ENCODE measurements around the gene ACER1.

DNA sequence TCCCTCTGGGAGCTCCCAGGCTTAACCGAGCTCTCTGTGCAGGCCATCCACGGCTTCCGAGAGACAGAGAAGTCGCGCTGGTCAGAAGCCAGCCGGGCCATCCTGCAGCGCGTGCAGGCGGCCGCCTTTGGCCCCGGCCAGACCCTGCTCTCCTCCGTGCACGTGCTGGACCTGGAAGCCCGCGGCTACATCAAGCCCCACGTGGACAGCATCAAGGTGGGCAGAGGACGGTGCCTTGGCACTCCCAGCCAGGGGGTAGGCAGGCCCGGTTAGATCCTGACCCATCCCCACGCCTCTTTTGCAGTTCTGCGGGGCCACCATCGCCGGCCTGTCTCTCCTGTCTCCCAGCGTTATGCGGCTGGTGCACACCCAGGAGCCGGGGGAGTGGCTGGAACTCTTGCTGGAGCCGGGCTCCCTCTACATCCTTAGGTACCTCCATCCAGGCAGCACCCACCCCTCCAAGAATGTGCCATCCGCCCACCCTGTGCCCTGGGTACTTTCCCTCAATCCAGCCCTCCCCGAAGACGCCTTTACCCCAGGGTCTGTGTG is 40.8 kb upstream of the ACER1 start:
- no peak for TF ChIP-seq POLR2A (IDR thresholded peaks at IDR 0.05)
- TF ChIP-seq, protein P1, sequence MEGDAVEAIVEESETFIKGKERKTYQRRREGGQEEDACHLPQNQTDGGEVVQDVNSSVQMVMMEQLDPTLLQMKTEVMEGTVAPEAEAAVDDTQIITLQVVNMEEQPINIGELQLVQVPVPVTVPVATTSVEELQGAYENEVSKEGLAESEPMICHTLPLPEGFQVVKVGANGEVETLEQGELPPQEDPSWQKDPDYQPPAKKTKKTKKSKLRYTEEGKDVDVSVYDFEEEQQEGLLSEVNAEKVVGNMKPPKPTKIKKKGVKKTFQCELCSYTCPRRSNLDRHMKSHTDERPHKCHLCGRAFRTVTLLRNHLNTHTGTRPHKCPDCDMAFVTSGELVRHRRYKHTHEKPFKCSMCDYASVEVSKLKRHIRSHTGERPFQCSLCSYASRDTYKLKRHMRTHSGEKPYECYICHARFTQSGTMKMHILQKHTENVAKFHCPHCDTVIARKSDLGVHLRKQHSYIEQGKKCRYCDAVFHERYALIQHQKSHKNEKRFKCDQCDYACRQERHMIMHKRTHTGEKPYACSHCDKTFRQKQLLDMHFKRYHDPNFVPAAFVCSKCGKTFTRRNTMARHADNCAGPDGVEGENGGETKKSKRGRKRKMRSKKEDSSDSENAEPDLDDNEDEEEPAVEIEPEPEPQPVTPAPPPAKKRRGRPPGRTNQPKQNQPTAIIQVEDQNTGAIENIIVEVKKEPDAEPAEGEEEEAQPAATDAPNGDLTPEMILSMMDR (IDR thresholded peaks at IDR 0.05) = no peak
